SK-N-SH treated with all-trans-retinoic acid at 6 μM for 48 hours (cell line): ENCODE measurements around the gene C1QTNF12.

Experiments
- ATAC-seq: fragments of 200-7000 bp; cut with Tn5 transposase; 3 replicates; pipeline ENCODE4 v1.9.1; 2020; ENCODE audit warnings: mild to moderate bottlenecking, moderate library complexity
- ARNTL ChIP-seq: fragments of 450-650 bp; formaldehyde crosslinking; IDR thresholded peaks from 2 replicates; pipeline ENCODE4 v1.5.0; 2020; ENCODE audit warnings: low read depth, mild to moderate bottlenecking, moderate library complexity, borderline replicate concordance
- BACH2 ChIP-seq: fragments of 250-450 bp; sonication (Bioruptor Pico); IDR thresholded peaks from 2 replicates; pipeline ENCODE4 v1.9.0; 2021; ENCODE audit warnings: mild to moderate bottlenecking, borderline replicate concordance
- CREB5 ChIP-seq: fragments of 250-450 bp; sonication (Bioruptor Pico); IDR thresholded peaks from 2 replicates; pipeline ENCODE4 v1.5.1; 2020; ENCODE audit warnings: low read depth, mild to moderate bottlenecking, moderate library complexity
- CSDC2 ChIP-seq: fragments of 250-450 bp; sonication (Bioruptor Pico); IDR thresholded peaks from 2 replicates; pipeline ENCODE4 v1.5.0; 2020; ENCODE audit warnings: mild to moderate bottlenecking, moderate library complexity
- CSRNP3 ChIP-seq: fragments of 250-450 bp; sonication (Bioruptor Pico); IDR thresholded peaks from 2 replicates; pipeline ENCODE4 v1.5.1; 2021; ENCODE audit warnings: mild to moderate bottlenecking, moderate library complexity
- ESRRG ChIP-seq: fragments of 250-450 bp; sonication (Bioruptor Pico); IDR thresholded peaks from 2 replicates; pipeline ENCODE4 v1.6.1; 2021; ENCODE audit warnings: mild to moderate bottlenecking
- GLIS3 ChIP-seq: fragments of 250-450 bp; sonication (Bioruptor Pico); IDR thresholded peaks from 2 replicates; pipeline ENCODE4 v1.5.0; 2020; ENCODE audit warnings: mild to moderate bottlenecking, moderate library complexity
- ISL1 ChIP-seq: fragments of 250-450 bp; sonication (Bioruptor Pico); IDR thresholded peaks from 2 replicates; pipeline ENCODE4 v2.1.2; 2022; ENCODE audit warnings: mild to moderate bottlenecking, moderate library complexity
- OSR1 ChIP-seq: fragments of 250-450 bp; sonication (Bioruptor Pico); IDR thresholded peaks from 2 replicates; pipeline ENCODE4 v1.8.0; 2022; ENCODE audit warnings: moderate library complexity, mild to moderate bottlenecking, inconsistent platforms
- PATZ1 ChIP-seq: fragments of 250-450 bp; sonication (Bioruptor Pico); IDR thresholded peaks from 2 replicates; pipeline ENCODE4 v1.8.0; 2020; ENCODE audit warnings: mild to moderate bottlenecking, moderate library complexity, borderline replicate concordance
- POU6F1 ChIP-seq: fragments of 250-450 bp; sonication (Bioruptor Pico); IDR thresholded peaks from 2 replicates; pipeline ENCODE4 v1.8.0; 2021; ENCODE audit warnings: low read depth, mild to moderate bottlenecking, moderate library complexity, borderline replicate concordance
- PPARA ChIP-seq: fragments of 250-450 bp; sonication (Bioruptor Pico); IDR thresholded peaks from 2 replicates; pipeline ENCODE4 v1.5.0; 2020; ENCODE audit warnings: mild to moderate bottlenecking, borderline replicate concordance
- RARB ChIP-seq: fragments of 250-450 bp; sonication (Bioruptor Pico); IDR thresholded peaks from 2 replicates; pipeline ENCODE4 v1.8.0; 2021; ENCODE audit warnings: mild to moderate bottlenecking, moderate library complexity
- SNAI2 ChIP-seq: fragments of 250-450 bp; sonication (Bioruptor Pico); IDR thresholded peaks from 2 replicates; pipeline ENCODE4 v1.5.0; 2020; ENCODE audit warnings: mild to moderate bottlenecking, moderate library complexity
- TCF4 ChIP-seq: fragments of 250-450 bp; sonication (Bioruptor Pico); IDR thresholded peaks from 2 replicates; pipeline ENCODE4 v1.8.0; 2021; ENCODE audit warnings: mild to moderate bottlenecking, moderate library complexity, borderline replicate concordance
- TOX ChIP-seq: fragments of 250-450 bp; sonication (Bioruptor Pico); IDR thresholded peaks from 2 replicates; pipeline ENCODE4 v1.8.0; 2021; ENCODE audit warnings: mild to moderate bottlenecking, moderate library complexity, borderline replicate concordance
- TSHZ2 ChIP-seq: fragments of 250-450 bp; sonication (Bioruptor Pico); IDR thresholded peaks from 2 replicates; pipeline ENCODE4 v1.5.0; 2020; ENCODE audit warnings: mild to moderate bottlenecking, moderate library complexity
- ZC3H10 ChIP-seq: fragments of 250-450 bp; sonication (Bioruptor Pico); IDR thresholded peaks from 2 replicates; pipeline ENCODE4 v1.5.1; 2021; ENCODE audit warnings: mild to moderate bottlenecking, moderate library complexity
- ZFP3 ChIP-seq: fragments of 250-450 bp; sonication (Bioruptor Pico); IDR thresholded peaks from 2 replicates; pipeline ENCODE4 v1.5.0; 2020; ENCODE audit warnings: mild to moderate bottlenecking, moderate library complexity
- ZFP30 ChIP-seq: fragments of 450-650 bp; formaldehyde crosslinking; IDR thresholded peaks from 2 replicates; pipeline ENCODE4 v1.5.0; 2022; ENCODE audit warnings: mild to moderate bottlenecking, moderate library complexity
- ZNF565 ChIP-seq: fragments of 450-650 bp; formaldehyde crosslinking; conservative IDR thresholded peaks from 2 replicates; pipeline ENCODE4 v1.5.0; 2020; ENCODE audit warnings: low read depth, mild to moderate bottlenecking, moderate library complexity
- ZNF70 ChIP-seq: fragments of 450-650 bp; formaldehyde crosslinking; IDR thresholded peaks from 2 replicates; pipeline ENCODE4 v1.5.0; 2020; ENCODE audit warnings: mild to moderate bottlenecking, moderate library complexity
- ZNF8 ChIP-seq: fragments of 450-650 bp; formaldehyde crosslinking; IDR thresholded peaks from 2 replicates; pipeline ENCODE4 v1.5.0; 2020; ENCODE audit warnings: mild to moderate bottlenecking, moderate library complexity

C1QTNF12 gene

GRCh38 chr1:1285611-1286311, 39.2 kb upstream of the C1QTNF12 start:
- ATAC-seq, result no peak
- no peak for TF ChIP-seq POU6F1 (CRISPR knock-in tag)
- TF ChIP-seq PPARA (CRISPR knock-in tag), result no peak
- TF ChIP-seq TCF4, result no peak
- no peak for TF ChIP-seq ISL1 (CRISPR knock-in tag)
- no peak for TF ChIP-seq CSDC2 (CRISPR knock-in tag)
- no peak for TF ChIP-seq TSHZ2 (CRISPR knock-in tag)
- TF ChIP-seq GLIS3, result no peak
- TF ChIP-seq ZNF70 (CRISPR knock-in tag), result no peak
- TF ChIP-seq SNAI2, result no peak
- no peak for TF ChIP-seq BACH2

- no peak; the same call in 2 of the 3 replicates for ATAC-seq
- no peak for TF ChIP-seq OSR1 (CRISPR knock-in tag)
- no peak for TF ChIP-seq CSRNP3 (CRISPR knock-in tag)
- no peak for TF ChIP-seq CREB5 (CRISPR knock-in tag)
- TF ChIP-seq POU6F1 (CRISPR knock-in tag), result no peak
- no peak for TF ChIP-seq RARB (CRISPR knock-in tag)
- no peak for TF ChIP-seq PATZ1 (CRISPR knock-in tag)
- no peak for TF ChIP-seq ISL1 (CRISPR knock-in tag)
- TF ChIP-seq PPARA (CRISPR knock-in tag), result no peak
- no peak for TF ChIP-seq SNAI2
- no peak for TF ChIP-seq CSDC2 (CRISPR knock-in tag)
- TF ChIP-seq ZFP3 (CRISPR knock-in tag), result no peak
- no peak for TF ChIP-seq ZFP30 (CRISPR knock-in tag)
- TF ChIP-seq TOX (CRISPR knock-in tag), result no peak
- TF ChIP-seq GLIS3, result no peak
- TF ChIP-seq TCF4, result no peak
- TF ChIP-seq ZC3H10 (CRISPR knock-in tag), result no peak
- no peak for TF ChIP-seq ZNF8 (CRISPR knock-in tag)
- no peak for TF ChIP-seq ESRRG (CRISPR knock-in tag)
- TF ChIP-seq ARNTL (CRISPR knock-in tag), result no peak
- no peak for TF ChIP-seq ZNF565 (CRISPR knock-in tag)
These were observed 38.6 kb upstream of the C1QTNF12 start for GRCh38 chr1:1285102-1285571.
